NCI-H1092 (cell line): ENCODE results near the gene FLT3LG.
A peak's percentile ranks its signal among the peaks of the same experiment; 100 is the strongest.
"Not testable (repeated sequence)": the region's sequence is repeated elsewhere in the genome, so short reads cannot be mapped to it uniquely, and the experiment has no call there.

Source experiments
- DNase-seq: peaks from one replicate; lab custom pipeline; 2025; lab: John Stamatoyannopoulos, UW

FLT3LG gene

DNA sequence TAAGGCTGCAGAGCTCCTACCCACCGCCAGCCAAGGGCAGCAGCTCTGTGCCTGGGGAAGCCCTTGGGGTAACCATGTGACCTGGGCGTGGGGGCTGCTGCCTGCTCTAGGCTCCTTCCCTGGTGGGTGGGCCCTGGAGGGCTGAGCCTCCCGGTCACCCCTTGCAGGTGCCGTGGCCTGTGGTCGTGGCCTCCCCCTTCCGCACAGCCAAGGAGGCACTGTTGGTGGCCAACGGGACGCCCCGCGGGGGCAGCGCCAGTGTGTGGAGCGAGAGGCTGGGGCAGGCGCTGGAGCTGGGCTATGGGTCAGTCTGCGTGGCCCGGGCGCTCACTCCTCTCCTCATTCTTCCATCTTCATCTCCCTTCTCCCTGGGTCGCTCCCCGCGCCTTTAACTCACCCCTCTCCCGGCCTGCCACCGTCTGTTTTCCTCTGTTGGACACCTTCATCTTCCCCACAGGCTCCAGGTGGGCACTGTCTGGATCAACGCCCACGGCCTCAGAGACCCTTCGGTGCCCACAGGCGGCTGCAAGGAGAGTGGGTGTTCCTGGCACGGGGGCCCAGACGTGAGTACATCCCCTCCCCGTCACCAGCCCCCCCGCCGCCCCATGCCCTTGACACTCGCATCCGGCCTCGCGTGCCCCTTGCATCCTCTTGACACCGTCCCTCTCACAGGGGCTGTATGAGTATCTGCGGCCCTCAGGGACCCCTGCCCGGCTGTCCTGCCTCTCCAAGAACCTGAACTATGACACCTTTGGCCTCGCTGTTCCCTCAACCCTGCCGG, 9.9 kb upstream of the FLT3LG start:
- DNase-seq, result no peak

DNA sequence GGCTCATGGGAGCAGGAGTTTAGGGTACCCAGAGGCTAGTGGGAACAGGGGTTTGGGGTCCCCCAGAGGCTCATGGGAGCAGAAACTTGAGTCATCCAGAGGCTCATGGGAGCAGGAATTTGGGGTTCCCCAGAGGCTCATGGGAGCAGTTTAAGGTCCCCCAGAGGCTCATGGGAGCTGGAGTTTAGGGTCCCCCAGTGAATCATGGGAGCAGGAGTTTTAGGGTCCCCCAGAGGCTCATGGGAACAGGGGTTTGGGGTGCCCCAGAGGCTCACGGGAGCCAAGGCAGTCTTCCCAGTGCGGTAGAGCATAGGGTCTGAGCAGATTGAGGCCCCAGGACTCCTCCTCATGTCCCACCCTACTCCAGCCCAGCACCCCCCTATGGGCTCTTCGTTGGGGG, 8.6 kb upstream of the FLT3LG start:
- DNase-seq, result no peak

DNA sequence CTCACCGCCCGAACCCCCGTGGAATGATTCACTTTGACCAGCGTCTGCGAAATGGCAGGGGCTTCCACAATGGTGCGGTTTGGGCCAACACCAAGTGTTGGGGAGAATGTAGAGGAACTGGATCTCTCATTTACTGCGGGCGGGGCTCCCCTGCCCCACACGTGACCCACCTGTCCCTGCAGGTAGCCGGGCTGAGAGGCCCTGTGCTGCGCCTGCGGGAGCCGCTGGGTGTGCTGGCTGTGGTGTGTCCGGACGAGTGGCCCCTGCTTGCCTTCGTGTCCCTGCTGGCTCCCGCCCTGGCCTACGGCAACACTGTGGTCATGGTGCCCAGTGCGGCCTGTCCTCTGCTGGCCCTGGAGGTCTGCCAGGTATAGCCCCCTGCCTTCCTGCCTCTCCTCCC, 5.8 kb upstream of the FLT3LG start:
- no peak for DNase-seq

DNA sequence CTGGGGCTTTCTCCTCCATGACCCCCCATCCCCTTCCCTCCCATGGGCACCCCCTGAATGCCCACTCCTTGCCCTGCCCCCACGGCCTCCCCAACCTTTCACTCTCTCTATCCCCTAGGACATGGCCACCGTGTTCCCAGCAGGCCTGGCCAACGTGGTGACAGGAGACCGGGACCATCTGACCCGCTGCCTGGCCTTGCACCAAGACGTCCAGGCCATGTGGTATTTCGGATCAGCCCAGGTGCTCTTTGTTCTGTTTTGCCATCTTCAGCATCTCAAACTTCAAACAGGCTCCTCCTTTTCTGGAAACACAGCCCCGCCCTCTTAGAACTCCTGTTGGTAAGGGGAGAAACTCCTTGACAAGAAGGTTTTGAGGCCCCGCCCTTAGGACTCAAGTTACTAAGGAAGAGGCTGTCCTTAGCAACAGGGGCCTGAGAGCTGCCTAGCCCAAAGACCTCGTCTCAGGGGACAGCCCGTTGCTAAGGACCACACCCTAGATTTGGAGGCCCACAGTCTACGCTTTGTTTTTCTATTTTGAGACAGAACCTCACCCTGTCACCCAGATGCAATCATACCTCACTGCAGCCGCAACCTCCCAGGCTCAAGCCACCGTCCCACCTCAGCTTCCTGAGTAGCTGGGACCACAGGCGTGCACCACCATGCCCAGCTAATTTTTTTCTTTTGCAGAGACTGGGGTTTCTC, 5.1 kb upstream of the FLT3LG start:
- DNase-seq, result no peak

DNA sequence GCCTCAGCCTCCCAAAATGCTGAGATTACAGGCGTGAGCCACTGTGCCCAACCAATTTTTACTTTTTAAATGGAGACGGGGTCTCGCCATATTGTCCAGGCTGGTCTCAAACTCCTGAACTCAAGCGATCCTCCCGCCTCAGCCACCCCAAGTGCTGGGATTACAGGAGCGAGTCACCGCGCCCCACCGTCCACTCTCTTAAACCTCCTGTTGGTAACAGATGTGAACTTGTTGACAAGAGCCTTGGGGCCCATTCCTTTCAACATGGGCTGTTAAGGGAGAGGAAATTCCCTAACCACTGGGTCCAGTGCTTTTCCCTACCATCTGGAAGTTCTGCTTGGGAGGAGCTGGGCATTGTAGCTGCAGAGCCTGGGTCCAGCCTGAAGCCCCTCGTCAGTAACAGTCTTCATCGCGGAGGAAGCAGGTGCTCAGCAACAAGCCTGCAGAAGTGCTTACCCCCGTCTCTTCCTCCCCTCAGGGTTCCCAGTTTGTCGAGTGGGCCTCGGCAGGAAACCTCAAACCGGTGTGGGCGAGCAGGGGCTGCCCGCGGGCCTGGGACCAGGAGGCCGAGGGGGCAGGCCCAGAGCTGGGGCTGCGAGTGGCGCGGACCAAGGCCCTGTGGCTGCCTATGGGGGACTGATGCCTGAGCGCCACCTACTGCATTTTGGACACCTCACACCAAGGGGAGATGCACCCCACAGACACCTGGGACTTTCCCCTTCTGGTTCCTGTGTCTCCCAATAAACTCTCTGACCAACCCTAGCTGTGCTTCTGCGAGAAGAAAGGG, 4.0 kb upstream of the FLT3LG start:
- no peak for DNase-seq

DNA sequence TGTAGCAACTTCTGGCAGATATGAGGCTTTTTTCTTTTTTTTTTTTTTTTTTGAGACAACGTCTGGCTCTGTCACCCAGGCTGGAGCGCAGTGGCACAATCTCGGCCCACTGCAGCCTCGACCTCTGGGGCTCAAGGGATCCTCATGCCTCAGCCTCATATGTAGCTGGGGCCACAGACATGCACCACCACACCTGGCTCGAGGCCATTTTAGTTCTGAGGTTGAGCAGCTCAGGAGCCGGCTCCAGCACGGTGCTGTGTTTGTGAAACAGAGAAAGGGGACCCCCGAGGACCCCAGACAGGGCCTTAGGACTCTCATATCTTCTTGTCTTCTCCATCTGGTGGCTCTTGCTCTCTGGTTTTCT, 3.4 kb upstream of the FLT3LG start:
- no peak for DNase-seq

DNA sequence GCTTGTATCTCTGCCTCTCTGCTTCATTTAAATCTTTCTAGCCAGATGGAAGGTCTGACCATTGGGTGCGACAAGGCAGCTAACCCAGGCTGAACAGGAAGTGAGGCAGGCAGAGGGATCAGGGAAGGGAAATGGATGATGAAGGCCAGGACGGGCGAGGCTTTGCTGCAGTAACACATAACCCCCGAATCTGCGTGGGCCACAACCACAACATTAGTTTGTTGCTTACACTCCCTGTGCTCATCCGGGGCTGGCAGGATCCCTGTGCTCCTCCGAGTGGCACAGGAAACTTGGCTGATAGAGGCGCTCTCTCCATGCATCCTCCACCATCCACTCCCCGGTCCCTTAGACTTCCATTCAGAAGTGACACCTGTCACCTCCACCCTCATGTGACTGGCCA, 1.1 kb upstream of the FLT3LG start:
- no peak for DNase-seq

DNA sequence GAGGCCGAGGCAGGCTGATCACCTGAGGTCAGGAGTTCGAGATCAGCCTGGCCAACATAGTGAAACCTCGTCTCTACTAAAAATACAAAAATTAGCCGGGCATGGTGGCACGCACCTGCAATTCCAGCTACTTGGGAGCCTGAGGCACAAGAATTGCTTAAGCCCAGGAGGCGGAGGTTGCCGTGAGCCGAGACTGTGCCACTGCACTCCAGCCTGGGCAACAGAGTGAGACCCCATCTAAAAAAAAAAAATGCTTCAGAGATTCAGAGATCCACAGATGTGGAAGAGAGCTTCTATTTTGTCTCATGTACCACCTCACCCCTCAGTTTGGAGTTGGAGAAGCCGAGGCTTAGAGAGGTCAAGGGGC, 531 bp upstream of the FLT3LG start:
- DNase-seq, result not testable (repeated sequence)

DNA sequence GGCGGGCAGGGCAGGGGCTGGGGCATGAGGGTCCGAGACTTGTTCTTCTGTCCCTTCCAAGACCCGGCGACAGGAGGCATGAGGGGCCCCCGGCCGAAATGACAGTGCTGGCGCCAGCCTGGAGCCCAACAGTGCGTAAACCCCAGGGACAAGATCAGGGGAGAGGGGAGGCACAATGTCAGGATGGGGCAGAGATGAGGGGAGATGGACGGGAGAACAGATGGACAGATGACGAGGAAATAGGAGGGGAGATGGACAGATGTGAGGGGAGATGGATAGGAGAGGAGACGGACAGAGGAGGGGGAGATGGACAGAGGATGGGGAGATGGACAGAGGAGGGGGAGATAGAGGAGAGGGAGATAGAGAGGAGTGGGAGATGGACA, 518 bp downstream of the FLT3LG start:
- no peak for DNase-seq

DNA sequence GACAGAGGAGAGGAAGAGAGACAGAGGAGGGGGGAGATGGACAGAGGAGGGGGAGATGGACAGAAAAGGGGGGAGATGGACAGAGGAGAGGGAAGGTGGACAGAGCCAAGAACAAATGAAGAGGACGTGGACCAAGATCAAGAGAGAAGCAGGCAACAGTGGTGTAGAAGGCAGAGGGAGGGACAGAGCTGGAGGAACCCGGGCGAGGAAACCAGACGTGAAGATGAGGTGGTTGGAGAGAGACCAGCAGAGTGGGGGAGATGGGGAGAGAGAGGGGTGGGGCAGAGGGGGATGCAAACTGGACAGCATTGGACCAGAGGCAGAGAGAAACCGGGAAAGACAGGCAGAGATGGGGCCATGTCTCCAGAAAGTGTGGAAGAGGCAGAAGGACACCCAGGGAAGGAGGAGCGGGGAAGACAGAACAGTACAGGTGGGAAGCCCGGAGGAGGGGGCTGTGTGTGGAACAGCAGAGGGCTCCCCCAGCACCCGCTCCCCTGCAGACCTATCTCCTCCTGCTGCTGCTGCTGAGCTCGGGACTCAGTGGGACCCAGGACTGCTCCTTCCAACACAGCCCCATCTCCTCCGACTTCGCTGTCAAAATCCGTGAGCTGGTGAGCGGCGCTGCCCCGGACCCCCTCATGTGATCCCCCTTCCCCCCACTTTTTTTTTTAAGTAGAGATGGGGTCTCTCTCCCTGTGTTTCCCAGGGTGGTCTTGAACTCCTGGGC, 1.3 kb downstream of the FLT3LG start:
- no peak for DNase-seq

DNA sequence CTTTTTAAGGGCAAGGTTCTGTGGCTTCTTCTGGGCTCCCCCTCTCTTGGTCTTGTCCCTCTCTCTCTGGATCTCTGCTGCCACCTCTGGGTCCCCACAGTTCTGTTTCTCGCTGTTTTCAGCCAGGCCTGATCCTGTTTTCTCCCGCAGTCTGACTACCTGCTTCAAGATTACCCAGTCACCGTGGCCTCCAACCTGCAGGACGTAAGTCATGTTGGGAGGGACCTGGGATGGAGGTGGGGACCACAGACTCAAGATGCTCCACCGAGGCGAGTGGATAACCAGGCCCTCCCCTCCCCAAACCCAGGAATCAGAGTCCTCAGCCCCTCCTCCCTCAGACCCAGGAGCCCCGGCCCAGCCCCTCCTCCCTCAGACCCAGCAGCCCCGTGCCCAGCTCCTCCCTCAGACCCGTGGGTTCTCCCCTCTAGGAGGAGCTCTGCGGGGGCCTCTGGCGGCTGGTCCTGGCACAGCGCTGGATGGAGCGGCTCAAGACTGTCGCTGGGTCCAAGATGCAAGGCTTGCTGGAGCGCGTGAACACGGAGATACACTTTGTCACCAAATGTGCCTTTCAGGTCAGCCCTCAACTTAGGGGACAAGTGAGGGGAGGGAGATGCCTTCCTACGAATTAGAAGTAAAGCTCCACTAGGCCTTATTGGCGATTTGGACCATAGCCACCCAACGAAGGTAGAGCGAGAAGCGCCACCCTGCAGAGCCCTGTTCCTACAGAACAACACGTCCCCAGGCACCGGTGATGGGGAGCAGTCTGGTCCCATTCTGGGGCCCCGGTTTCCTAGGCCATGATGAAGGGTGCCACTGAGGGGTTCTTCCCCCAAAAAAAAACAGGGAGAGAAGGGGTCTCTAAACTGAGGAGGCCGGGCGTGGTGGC, 2.2 kb downstream of the FLT3LG start:
- DNase-seq, result no peak

DNA sequence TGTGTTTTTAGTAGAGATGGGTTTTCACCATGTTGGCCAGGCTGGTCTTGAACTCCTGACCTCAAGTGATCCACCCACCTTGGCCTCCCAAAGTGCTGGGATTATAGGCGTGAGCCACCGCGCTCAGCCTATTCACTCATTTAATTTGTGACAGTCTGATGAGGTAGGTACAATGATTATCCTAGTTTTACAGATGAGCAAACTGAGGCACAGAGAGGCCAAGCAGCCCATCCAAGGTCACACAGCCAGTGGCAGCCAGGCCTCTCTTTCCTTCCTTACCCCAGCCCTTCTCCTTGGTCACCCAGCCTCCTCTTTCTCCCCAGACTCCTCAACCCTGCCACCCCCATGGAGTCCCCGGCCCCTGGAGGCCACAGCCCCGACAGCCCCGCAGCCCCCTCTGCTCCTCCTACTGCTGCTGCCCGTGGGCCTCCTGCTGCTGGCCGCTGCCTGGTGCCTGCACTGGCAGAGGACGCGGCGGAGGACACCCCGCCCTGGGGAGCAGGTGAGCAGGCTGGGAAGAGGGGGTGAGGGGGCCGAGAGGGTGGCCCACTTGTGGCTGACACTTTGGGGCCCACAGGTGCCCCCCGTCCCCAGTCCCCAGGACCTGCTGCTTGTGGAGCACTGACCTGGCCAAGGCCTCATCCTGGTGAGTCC, 6.1 kb downstream of the FLT3LG start:
- DNase-seq, result no peak

DNA sequence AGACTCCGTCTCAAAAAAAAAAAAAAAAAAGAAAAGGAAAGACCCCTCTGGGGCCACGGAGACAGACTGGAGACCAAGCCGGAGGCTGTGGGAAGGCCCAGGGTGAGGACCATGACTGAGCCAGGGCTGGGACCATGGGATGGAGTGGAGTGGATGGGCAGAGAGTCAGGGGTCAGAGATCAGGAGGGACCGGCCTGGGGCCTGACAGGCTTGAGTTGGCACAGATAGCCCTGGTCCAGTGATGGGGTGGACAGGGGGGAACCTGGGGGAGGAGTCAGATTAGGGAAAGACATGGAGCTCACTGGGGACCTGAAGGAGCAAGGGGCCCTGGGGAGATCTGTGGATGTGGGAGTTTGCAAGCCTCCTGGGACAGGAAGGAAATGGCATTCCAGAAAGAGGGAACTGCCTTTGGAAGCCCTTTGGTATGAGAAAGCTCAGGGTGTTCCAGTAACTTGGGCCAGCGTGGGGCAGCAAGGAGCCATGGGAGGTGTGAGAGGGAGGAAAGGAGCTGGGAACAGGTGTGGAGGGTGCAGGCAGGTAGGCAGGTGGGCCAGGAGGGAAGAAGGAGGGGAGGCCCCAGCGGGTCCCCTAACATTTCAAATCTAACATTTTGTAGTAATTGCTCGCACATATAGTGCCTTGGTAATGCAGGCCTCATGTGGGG, 7.1 kb downstream of the FLT3LG start:
- no peak for DNase-seq

DNA sequence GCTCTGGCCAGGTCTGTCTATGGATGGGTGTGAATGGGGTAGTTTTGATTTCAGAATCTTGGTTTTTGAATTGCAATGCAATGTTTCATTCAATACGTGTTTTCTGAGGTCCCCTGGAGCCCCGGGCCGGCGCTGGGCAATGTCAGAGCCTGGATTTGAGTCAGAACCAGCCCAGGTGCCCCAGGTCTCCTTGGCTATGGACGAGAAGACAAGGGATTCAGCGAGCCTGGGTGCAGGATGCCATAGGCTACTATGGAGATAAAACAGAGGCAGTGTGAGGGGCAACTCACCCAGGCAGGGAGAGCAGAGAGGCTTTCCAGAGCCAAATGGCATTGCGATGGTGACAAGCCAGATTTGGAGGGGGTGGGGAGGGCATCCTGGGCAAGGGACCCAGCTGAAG, 12.2 kb downstream of the FLT3LG start:
- no peak for DNase-seq

DNA sequence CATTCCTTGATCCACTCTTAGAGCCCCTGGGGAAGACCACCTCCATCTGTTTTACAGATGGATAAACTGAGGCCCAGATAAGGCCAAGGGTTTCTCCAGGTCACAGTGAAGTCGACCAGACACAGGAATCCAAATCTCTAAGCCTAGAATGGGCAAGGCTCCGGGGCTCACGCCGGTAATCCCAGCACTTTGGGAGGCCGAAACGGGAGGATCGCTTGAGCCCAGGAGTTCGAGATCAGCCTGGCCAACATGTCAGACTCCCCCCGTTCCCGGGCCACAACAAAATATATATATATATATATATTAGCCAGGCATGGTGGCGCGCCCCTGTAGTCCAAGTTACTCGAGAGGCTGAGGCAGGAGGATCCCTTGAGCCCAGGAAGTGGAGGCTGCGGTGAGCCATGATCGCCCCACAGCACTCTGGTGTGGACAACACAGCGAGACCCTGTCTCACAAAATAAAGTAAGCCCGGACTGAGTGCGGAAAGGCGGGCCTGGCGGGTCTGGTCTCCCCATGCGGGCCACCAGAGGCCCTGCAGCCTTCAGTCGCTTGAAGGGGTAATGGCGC, 12.8 kb downstream of the FLT3LG start:
- DNase-seq, result no peak

DNA sequence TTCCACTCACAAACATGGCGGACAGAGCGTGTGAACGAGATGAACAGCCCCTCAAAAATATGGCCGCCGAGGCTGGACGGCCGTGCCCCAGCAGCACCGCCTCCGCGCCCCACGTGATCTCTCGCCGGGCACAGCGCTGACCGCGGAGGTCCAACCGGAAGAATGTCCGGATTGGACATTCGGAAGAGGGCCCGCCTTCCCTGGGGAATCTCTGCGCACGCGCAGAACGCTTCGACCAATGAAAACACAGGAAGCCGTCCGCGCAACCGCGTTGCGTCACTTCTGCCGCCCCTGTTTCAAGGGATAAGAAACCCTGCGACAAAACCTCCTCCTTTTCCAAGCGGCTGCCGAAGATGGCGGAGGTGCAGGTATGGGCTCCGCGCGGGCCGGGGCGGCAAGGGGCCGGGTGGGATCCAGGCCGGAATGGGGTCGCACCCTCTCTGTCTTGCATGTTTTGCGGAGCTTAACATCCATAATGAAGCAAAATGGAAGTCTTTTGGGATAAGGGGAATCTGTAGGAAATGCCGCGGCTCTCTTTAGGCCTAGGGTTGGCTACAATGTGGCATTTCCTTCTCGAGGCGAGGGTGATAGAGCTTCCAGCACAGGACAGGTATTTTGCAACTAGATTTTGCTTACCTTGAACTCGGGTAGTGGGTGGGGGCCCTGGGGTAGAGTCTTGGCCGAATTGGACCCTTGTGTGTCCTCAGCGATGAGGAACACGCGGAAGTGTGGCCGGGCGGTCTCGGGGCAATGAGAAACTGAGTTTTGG, 13.4 kb downstream of the FLT3LG start, which contains the start of gene RPL13A:
TSS of gene RPL13A (plus strand) at position 332 of the 769 bp plus-strand sequence. CDS start at position 354, 22 bp downstream.
- peak; percentile 98 for DNase-seq

DNA sequence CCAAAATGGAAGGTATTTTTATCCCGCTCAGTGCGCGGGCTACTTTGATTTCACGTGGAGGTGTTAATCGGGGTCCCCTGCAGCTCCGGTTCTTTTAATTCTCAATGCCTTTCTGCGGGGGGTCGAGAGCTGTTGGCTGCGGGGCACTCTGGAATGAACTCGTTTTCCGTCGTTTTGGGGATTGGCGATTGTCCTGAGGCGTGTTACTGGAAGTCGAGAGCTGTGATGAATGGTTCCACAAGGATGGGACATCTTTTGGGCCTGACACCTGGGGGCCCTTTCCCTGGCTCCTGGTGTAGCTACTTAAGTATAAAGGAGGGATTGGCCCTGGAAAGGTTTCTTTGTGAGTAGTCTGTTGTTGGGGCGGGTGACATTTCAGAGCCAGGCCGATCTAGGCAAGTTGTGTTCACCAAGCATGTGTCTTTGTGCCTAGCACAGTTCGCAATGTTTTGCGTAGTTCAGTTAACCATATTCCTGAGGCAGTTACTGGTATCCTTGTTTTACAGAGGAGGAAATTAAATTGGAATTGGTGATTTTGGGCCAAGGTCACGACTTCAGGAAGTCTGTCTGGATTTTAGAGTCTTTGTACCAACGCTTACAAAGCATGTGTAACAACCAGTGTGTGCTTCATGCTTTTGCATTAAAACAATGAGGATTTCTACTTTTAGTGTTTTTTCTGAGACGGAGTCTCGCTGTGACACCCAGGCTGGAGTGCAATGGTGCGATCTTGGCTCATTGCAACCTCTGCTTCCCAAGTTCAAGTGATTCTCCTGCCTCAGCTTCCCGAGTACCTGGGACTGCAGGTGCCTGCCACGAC, 14.2 kb downstream of the FLT3LG start:
- no peak for DNase-seq

DNA sequence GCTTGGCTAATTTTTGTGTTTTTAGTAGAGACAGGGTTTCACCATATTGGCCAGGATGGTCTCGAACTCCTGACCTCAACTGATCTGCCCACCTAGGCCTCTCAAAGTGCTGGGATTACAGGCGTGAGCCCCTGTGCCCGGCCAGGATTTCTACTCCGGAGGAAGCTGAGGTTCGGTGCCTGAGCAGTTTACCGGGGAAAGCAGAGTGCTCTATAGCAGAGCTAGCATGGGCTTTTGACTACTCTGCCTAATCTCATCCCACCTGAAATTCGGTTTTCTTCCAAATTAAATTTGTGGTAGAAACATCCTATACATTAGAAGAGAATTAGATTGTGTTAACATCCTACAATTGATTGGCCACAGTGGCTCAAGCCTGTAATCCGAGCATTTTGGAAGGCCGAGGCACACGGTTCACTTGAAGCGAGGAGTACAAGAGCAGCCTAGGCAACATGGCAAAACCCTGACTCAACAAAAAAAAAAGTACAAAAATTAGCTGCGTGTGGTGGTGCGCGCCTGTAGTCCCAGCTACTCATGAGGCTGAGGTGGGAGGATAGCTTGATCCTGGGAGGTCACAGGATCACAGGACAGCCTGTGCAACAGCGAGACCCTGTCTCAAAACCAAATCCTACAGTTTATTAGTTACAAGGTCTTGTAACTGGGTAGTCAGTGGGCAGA, 15.0 kb downstream of the FLT3LG start:
- no peak for DNase-seq
